GM21529 (cell line): ENCODE data around the gene LENEP.

Experiments used
- ATAC-seq: cut with Tn5 transposase; IDR thresholded peaks from one replicate; pipeline ENCODE4 v1.9.1; 2021; ENCODE audit not compliant: unreplicated experiment

LENEP gene

DNA sequence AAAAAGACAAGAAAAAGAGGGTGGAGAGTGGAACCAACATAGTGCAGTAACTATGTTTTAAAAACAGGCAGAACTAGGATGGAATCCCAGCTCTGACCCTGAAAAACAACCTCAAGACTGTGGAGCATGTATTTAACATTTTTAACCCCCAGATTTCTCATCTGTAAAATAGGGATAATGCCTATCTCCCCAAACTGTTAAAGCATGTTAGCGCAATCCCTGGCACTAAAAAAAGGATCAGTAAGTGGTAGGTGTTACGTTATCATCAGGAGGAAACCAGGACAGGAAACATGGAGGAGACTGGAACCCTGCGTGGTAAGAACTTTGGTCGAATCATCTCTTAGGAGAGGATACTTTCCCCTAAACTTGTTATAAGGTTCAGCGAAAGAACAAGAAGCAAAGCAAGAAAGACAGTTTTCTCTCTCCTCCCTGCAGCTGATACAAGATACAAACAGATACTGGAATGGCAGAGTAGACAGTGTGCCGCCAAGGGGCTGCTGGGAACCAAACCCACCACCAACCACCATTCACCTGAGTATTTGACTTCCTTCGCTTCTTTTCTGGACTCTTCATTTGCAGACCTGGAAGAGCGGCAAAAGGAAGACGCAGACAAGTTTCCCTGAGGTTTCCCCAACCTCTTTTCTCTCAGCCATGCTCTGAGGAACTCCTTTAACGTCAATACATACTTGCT is 32.8 kb upstream of the LENEP start:
- no peak for ATAC-seq

DNA sequence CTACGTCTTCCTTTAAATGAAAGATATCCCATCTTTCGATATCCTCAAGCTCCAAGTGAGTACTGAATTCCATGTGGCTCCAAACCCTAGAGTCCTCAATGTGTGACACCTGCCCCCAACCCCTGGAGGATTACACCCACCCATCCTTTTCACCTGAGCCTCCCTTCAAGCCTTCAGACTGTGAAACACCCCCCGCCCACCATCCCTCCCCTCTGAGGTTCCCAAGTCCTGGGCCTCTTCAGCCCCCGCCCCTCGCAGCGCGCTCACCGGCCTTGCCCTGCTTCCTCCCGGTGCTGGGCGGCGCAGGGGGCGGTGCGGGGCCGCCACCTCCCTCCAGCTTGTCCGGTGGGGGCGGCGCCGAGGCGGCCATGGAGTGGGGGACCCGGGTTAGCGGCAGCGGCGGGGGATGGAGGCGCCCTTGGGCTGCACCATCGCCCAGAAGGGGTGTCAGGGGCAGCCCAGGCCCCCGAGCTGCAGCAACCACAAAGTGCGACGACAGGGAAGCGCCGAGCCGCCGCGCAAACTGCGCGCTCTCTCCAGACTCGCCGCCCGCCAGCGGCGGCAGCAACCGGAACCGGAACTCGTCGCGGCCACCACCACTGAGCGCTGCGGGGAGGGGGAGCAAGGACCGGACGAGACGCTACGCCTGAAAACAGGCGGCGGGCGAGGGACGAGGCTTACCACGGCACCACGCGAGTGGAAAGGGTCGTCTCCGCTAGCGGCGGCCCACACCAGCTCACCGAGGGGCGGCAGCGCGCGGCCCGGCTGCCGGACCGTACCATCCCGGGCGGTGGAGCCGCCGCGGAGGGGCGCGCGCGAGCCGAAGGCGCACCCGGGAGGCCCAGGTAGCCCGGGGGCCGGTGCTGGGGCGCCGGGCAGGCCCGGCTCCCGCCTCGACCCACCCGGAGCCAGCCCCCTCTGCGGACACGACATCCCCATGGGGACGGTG is 31.9 kb upstream of the LENEP start, which contains the start of gene PYGO2:
Gene PYGO2, minus strand, starts transcription at position 576 of the 949 bp plus-strand sequence. Its CDS starts 206 bp downstream, at position 370.
- peak; percentile 74 for ATAC-seq

DNA sequence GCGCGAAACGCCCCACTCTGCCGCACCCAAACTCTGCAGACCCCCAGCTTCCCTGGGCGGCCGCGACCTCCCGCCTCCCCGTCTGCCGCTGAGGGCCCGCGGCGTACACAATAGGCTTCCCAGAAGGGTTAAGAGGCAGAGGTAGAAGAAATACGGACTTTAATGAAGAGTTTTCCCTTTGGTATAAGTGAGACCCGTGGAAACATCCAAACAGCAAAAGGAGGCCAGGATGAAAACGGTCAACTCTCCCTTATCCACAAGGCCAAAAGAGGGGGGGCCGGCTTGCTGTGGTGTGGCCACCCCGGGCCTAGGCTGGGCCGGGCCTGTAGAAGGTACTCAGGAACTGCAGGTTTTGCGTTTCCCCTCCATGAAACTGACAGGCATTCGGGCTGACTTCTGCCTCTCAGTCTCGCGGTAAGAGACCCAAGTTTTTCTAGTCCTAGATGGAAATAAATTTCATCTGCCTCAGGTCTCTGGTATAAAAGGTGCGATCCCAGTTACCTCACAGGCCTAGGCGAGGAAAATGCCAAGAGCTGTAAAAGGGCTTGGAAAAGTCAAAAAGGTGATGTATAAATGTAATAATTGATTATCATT is 31.1 kb upstream of the LENEP start:
- no peak for ATAC-seq

DNA sequence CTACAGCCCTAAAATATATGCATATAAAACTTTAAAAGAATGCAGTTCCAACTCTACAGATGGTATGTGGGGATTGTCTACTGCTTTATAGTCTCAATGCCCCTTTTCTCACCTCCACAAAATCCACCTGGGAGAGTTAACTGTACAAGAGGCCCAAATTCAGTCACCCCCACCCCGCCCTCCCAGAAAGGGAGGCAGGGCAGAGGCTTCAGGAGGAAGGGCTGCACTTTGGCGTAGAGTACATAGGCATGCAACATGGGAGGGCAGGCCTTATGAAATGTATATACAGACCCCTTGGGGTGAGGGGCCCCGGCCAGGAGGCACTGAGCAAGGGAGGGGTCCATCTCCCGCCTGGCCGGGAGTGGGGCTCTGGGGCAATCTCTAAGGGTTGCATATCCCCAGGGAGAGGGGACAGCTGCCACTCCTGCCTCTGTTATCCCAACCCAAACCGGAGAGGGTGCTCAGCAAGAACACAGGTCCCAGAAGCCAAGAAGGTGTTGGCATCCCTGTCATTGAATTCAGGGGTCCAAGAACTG is 30.5 kb upstream of the LENEP start:
- no peak for ATAC-seq

DNA sequence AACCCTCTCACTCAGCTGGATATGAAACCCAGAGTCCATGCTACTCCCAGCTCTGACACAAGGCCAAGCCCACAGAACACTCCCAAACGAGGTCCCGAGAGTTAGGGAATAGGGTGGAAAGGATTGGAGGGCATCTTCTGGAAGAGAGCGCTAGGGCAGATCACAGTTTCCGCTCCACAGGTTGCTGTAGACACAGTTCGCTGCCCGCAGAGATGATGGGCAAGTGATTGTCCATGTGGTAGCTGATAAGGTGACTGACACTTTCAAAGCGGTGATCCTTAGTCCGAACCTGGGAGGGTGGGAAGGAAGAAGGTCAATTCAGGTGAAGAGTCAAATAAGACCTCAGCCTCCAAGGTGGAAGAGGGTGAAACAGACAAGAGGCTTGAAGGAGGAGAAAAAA is 29.7 kb upstream of the LENEP start:
- ATAC-seq = no peak

DNA sequence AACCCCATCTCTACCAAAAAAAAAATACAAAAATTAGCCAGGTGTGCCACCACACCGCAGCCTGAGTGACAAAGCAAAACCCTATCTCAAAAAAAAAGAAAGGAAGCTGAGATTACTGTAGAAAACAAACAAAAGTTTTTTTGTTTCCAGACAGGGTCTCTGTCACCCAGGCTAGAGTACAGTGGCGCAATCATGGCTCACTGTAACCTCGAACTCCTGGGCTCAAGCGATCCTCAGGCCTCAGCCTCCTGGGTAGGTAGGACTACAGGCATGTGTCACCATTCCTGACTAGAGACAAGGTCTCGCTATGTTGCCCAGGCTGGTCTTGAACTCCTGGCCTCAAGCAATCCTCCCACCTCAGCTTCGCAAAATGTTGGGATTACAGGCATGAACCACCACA is 29.0 kb upstream of the LENEP start:
- no peak for ATAC-seq

DNA sequence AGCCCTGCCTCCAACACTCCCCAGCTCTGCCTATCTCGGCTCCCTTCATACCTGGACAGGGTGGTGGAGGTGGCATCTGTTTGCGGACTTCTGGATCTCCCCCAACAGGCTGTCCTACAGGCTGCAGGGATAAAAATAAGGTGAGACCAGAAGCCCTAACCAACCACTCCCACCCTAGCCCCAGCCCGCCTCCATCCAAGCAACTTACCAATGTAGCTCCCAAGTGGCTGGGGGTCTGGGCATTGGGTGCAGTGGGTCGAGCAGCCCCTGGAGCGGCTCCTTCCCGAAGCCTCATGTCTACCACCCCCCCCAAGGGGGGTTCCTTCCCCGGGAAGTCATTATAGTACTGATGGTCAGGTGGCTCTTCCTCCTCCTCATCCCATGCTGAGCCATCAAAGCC is 27.3 kb upstream of the LENEP start:
- ATAC-seq = no peak

DNA sequence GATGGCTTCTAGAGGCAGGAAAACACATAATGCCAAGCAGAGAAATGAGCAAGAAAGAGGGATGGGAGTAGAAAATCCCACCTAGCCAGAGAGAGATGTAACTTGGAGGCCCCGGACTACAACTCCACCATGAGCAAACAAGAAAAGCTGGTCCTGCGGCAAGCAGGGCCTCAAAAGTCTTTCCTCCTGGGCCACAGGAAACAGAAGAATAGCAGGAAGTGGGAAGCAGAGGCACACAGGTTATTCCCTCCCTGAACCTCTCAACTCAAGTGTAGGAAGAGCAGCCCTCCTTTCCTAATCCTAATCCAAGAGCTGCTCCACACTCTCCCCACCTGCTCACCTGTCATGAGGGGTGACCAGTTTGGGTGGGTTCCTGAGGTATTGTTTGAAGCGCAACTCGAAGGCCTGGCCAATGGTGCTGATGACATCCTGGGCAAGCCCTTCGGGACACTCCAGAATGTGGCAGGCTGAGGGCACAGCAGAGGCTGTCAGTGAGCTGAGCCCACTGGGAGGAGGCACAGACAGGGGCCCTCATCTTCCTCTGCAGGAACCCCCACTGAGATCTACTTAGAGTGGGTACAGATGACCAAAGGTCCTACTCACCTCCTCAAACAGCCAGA is 25.9 kb upstream of the LENEP start:
- ATAC-seq = no peak

DNA sequence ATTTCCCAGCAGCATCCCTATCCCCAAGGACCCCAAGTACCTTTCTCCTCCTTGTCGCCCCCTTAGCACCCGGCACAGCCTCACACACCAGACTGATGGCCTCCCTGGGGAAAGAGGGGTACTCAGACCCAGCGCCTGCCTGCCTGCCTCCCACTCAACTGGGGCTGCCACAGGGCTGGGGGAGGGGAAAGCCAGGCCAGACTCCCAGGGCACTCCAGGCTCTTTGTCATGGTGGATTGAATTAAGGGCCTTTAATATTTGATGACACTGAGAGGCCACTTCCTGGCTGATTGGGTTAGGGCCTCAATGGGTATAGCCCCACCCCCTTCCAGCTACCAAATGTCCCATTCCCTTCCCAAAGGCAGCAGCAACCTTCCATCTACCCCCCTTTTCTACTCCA is 24.7 kb upstream of the LENEP start:
- no peak for ATAC-seq

DNA sequence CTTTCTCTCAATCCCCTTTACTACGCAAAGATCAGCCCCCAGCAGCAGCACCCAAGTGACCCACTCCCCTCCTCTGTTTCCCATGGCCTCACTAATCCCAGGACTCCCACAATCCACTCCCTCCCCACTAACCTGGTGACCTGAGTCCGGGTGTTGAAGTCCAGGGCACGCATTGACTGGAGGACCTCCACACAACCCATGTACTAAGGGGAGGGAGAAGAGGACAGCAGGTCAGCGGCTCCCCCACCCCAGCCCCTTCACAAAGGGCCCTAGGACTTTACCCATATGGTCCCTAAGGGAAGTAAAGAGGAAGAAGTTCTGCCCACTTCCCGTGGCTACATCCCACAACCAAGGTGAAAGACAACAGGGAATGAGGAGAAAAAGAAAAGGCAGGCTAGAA is 24.1 kb upstream of the LENEP start:
- no peak for ATAC-seq

DNA sequence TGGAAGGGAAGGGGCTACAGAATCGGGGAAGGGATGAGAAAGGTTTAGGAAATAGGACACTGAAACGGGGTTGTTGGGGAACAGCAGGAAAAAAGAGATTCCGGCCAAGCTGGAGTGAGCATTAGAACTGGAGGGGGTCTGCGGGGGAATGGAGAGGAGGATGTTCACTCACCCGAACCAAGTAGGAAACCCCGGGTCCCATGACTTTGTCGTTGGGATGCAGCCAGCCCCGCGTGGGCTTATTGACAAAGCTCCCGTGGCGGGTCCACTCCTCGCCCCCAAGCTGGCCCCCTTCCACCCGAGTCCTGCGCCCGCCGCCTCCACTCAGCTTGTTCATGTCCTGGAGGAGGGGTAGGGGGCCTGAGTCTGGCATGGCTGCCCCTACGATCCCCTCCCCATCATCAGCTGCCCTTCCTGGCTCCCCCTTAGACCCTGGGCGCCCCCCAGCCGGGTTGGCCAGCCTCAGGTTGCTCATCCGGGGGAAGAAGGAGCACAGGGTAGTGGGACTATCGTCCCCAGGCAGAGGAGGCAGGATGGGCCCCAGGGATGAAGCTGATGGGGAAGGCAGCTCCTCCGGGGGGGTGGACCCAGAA is 23.4 kb upstream of the LENEP start:
- no peak for ATAC-seq

DNA sequence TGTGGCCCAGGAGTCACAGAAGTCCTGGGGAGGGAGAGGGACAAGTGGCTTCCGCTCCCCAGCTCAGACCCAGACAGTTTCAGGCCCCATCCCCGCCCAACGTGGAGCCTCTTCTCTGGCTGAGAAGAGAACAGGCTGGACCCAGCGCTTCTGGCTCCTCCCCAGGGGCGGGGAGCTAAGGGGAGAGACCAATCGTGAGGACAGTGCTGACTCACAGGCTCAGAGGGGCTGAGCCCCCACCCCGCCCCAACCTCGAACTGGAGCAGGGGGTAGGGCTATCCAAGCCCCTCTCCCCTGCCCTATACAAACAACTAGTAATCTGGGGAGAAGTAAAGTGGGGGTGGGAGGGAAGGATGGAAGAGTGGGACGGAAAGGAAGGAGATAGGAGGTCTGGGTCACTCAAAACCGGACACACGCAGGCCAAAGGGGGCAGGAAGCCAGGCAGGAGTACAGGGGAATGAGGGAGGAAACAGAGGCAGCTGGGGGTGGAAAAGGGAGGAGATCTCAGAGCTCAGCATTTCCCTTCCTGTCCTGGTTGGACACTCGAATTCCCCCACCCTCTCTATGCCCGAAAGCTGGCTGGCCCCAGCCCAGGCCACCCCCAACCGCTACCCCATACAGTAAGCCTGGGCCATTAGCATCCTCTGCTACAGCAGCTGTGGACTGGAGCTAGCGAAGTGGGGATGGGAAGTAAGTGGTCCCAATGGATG is 22.6 kb upstream of the LENEP start, which contains the start of gene SHC1:
Gene SHC1, minus strand, starts transcription at position 117 of the 710 bp plus-strand sequence. CDS start 221 bp downstream, outside the sequence.
- ATAC-seq = no peak

DNA sequence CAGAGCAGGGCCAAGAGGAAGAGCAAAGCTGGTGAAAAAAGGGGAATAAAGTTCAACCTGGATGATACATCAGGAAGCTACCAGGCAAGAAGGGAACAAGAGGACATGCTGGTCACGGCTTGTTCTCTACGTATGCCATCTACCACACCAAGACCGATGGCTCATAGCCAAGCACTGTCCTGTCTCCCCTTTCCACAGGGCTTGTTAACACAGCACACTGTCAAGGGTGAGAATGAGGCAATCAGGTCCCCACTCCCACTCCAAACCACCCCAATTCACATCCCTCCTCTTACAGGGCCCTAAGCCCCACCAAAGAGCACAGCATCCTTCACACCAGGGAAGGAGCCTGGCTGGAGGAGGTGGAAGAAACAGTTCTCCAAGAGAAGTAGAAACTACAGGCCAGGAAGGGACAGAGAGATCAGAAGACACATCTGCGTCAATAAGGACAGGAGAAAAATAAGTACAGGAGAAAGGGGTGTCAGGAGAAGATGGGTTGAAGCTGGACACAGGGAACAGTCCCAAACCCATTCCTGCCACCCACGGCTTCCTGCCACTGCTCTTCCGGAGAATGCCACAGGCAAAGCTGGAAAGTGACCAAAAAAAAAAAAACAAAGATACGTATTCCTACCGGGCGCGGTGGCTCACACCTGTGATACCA is 21.9 kb upstream of the LENEP start:
- no peak for ATAC-seq

DNA sequence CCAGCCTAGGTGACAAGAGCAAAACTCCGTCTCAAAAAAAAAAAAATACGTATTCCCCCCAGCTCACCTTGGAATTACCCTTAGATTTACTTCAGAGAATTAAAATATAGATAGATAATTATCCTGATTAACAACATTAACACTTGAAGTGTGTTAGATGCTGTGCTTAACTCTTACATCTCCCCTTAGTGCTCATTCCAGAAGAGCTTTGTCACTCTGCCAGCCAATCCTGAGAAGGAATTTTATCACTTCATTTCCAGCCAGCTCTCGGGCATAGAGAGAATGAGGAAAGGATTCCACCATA is 21.2 kb upstream of the LENEP start:
- no peak for ATAC-seq

DNA sequence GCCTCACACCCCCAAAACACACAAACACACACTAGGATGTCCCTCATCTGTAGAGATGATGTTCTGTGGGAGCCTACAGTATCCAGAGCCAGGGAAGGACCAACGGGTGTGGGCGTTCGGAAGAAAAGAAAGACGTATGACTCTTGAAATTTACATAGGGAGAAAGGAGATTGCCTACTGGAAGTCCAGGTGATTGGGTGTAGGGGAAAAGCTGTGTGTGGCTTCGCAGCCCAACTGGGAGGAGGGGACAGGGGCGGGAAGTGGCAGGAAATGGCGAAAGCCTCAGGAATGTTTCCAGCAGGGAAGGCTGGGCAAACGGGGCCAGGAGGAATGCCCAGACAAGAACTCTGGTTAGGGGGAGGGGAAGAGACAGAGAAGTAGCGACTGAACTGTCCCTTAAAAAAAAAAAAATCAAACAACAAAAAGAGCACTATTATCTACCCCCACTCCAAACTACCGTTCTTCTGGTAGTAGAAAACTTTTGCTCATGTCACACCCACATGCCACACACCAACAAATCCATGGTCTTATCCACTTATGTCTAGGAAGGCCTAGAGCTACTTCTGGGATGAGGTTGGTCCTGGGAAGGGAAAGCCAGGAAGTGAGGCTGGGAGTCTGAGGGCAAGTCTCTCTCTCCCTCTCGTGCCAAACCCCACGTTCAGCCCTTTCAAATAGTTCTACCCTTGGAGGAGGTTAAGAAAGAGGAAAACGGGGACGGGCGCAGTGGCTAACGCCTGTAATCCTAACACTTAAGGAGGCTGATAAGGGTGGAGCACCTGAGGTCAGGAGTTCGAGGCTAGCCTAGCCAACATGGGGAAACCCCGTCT is 20.7 kb upstream of the LENEP start:
- no peak for ATAC-seq

DNA sequence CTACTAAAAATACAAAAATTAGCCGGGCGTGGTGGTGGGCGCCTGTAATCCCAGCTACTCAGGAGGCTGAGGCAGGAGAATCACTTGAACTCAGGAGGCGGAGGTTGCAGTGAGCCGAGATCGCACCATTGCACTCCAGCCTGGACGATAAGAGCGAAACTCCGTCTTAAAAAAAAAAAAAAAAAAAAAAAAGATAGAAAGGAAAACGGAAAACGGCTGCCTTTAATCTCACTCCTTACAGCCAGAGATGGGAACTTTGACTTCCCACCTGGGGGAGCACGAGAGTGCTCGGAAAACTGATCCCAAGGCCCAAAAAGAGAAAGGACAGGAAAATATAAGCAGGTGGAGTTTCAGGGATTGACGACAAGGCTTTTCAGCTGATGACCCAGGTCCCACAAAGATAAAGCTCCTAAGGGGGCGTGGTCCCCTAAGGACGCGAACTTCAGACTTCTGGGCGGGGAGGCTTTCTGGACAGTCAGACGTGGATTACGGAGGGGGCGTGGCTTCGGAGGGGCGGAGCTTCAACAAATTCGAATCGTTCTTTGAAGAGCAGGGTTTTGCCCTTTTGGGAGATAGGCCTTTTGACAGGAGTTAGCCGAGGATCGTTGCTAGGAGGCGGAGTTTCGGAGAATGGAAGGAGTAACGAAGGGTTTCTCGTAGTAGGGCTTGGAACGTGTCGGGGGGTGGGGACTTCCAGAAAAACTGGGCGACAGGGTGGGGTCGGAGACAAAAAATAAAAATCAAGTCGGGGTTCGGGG is 19.9 kb upstream of the LENEP start:
- no peak for ATAC-seq

DNA sequence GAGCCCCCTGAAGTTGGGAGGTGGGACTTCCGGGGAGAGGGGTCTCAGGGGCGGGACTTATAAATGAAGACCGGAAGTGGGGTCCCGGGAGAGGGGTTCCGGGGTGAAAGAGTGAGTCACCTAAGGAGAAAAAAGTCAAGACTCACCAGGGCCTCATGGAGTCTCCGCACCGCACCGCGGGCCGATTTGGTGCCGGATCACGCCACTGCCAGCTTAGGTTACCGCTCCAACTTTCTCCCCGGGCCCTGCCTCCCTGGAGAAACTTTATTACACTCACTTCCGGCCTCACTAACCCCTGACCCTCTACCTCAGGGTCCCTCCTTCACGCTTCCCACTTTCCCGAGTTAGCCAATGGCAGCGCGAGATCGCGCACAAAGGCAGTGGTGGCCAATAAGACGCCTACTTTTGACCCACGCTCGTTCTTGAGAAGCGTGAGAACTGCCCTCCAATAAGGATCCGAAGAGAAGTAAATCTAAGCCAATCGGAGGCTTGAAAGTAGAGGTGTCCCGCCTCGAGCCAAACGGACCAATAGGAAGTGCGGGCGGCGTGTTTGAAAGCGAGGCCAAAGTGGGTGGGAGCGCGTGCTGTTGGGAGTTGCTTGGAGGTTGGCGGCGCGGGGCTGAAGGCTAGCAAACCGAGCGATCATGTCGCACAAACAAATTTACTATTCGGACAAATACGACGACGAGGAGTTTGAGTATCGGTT is 19.1 kb upstream of the LENEP start, which contains the start of gene CKS1B:
Gene CKS1B, plus strand, starts transcription at position 580 of the 706 bp plus-strand sequence. Its CDS starts 65 bp downstream, at position 645.
- peak; percentile 78 for ATAC-seq
